Inflammatory macrophage treated with lipopolysaccharide for 1 hour (primary cell): ENCODE data around the gene FES.
A peak's percentile ranks its signal among the peaks of the same experiment; 100 is the strongest.

ENCODE experiments used
- DNase-seq, 2 donors: peaks; one replicate each; pipeline ENCODE4 v3.0.0-alpha.2; 2020 to 2022

The FES gene

GRCh38 chr15:90877315-90877714 lies 7.0 kb upstream of the FES start:
- DNase-seq: no peak

GRCh38 chr15:90877996-90878395 lies 6.3 kb upstream of the FES start:
- DNase-seq: no peak

GRCh38 chr15:90878660-90879059 lies 5.6 kb upstream of the FES start:
- no peak for DNase-seq

- DNase-seq: no peak
These were observed 4.5 kb upstream of the FES start for GRCh38 chr15:90879730-90880366.

DNA sequence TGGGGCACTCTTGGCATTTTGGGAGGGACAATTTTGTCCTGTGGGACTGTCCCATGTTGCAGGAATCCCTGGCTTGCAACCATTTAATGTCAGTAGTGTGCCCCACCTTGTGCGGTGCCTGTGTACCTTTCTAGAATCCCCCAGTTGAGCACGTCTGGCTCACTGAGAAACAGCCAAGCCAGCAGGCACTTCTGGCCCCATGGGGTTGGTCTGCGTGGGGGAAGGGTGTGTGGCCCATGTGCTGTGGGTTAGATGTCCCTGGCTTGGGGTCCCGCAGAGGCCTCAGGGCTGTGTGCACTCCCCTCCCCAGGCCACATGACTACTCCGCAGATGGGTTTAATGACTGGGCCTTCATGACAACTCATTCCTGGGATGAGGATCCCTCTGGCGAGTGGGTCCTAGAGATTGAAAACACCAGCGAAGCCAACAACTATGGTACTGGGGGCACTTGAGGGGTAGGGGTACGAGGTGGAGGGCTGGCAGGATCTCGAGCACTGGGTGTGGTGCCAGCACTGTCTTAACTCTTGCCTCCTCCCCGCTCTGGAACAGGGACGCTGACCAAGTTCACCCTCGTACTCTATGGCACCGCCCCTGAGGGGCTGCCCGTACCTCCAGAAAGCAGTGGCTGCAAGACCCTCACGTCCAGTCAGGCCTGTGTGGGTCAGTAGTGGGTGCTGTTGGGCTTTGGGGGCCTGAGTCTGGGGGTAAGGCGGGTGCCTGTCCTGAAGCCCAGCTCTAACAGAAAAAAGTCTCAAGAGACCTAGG lies 3.7 kb upstream of the FES start:
- DNase-seq: no peak

GRCh38 chr15:90881181-90881977 lies 2.9 kb upstream of the FES start:
- DNase-seq: no peak

- no peak for DNase-seq
These were observed 2.2 kb upstream of the FES start for GRCh38 chr15:90881978-90882721.

DNA sequence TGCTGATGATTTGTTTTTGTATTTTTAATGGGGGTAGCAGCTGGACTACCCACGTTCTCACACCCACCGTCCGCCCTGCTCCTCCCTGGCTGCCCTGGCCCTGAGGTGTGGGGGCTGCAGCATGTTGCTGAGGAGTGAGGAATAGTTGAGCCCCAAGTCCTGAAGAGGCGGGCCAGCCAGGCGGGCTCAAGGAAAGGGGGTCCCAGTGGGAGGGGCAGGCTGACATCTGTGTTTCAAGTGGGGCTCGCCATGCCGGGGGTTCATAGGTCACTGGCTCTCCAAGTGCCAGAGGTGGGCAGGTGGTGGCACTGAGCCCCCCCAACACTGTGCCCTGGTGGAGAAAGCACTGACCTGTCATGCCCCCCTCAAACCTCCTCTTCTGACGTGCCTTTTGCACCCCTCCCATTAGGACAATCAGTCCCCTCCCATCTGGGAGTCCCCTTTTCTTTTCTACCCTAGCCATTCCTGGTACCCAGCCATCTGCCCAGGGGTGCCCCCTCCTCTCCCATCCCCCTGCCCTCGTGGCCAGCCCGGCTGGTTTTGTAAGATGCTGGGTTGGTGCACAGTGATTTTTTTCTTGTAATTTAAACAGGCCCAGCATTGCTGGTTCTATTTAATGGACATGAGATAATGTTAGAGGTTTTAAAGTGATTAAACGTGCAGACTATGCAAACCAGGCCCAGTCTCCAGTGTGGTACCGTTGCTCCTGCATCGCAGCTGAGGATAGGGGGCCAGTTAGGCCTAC lies 1.4 kb upstream of the FES start:
- DNase-seq: no peak

GRCh38 chr15:90883526-90883975 lies 753 bp upstream of the FES start:
- DNase-seq: no peak

- no peak for DNase-seq
These were observed 571 bp downstream of the FES start for GRCh38 chr15:90884719-90885431.

DNA sequence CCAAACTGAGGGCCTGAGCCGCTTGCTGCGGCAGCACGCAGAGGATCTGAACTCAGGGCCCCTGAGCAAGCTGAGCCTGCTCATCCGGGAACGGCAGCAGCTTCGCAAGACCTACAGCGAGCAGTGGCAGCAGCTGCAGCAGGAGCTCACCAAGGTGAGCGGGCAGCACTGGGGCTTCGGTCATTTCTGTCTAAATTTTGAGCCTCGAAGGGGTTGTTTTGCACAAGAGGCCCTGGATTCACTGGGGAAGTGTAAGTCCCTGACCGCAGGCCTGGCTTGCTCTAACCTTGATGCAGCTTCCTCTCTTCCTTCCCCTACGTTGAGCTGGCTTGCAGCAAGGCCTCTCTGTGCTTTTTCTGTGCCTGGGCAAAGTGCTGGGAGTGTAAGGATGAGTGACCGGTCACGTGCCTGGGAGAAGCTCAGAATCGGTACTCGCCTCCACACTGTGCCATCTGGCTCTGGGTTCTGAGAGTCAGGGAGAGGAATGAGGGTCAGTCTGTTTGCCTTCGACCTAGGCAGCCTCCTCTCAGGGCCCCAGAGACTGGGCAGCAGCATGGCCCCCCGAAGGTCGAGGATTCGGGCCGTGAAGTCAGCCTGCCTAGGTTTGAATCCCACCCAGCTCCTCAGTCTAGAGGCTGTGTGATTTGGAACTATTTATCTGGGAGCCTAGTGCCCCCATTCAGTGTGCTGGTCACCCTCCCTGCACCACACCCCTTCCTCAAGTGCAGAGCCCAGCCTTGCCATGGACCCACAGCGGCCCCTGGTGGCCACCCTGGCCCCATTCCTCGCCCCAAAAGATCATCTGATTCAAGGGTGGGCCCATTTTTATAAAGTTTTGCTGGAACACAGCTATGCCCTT lies 1.4 kb downstream of the FES start:
- peak; percentile 74 to 90 for DNase-seq

DNA sequence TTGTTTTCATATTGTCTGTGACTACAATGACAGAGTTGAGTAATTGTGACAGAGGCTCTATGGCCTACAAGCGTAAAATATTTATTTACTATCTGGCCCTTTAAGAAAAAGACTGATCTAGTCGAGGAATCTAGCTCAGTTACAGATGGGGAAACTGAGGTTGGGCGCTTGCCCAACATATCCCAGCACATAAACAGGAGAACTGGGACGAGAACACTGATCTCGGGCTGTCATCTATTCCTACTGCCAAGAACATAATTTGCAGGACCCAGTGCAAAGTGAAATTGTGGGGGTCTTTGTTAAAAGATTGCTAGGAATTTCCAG lies 1.9 kb downstream of the FES start:
- DNase-seq: no peak

DNA sequence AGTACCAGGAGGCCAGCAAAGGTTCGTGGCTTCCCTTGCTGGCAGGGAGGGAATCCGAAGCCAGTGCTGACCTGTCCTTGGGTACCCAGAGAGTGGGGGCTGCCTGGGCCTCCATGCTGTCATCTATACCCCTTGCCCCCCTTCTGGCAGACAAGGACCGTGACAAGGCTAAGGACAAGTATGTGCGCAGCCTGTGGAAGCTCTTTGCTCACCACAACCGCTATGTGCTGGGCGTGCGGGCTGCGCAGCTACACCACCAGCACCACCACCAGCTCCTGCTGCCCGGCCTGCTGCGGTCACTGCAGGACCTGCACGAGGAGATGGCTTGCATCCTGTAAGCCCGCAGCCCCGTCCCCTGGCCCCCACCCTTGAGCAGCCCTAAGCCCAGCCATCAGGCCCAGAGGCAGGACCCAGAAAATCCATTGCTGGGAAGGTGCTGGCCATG lies 2.8 kb downstream of the FES start:
- DNase-seq: no peak

DNA sequence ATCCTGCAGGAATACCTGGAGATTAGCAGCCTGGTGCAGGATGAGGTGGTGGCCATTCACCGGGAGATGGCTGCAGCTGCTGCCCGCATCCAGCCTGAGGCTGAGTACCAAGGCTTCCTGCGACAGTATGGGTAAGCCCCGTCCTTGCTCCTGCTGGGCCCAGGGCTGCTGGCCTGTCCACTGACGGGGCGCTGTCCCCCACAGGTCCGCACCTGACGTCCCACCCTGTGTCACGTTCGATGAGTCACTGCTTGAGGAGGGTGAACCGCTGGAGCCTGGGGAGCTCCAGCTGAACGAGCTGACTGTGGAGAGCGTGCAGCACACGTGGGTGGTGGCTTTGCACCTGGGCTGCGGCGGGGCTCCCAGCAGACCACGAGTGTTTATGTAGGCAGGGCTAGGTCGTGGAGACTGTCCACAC lies 5.0 kb downstream of the FES start:
- no peak for DNase-seq

GRCh38 chr15:90889736-90890456 lies 5.6 kb downstream of the FES start:
- DNase-seq: no peak

DNA sequence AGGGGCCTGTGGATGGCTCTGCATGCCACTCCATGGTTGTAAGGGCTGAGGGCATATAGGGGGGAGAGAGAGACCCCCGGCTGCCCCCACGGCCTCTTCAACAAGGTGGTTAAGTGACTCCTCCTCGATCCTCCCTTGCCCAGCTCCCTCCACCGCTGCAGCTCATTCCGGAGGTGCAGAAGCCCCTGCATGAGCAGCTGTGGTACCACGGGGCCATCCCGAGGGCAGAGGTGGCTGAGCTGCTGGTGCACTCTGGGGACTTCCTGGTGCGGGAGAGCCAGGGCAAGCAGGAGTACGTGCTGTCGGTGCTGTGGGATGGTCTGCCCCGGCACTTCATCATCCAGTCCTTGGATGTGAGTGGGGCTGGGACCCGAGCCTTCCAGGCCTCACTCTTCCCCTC lies 6.5 kb downstream of the FES start:
- DNase-seq: no peak

GRCh38 chr15:90891346-90891949 lies 7.1 kb downstream of the FES start:
- no peak for DNase-seq

DNA sequence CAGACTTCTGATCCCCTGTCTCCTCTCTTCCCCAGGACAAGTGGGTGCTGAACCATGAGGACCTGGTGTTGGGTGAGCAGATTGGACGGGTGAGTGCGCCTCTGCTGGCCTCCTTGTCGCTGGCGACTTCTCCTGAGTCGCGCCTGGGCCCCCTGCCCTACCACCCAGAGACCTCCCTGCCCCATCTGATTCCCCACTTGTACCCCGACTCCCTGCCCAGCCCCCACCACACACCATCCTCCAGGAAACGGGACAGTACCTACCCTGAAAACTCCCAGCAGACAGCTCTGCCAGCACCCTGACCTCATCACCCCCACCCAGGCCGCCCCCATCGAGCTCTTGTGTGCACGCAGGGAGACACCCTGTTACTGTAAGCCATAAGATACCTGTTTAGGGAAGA lies 7.7 kb downstream of the FES start:
- no peak for DNase-seq

DNA sequence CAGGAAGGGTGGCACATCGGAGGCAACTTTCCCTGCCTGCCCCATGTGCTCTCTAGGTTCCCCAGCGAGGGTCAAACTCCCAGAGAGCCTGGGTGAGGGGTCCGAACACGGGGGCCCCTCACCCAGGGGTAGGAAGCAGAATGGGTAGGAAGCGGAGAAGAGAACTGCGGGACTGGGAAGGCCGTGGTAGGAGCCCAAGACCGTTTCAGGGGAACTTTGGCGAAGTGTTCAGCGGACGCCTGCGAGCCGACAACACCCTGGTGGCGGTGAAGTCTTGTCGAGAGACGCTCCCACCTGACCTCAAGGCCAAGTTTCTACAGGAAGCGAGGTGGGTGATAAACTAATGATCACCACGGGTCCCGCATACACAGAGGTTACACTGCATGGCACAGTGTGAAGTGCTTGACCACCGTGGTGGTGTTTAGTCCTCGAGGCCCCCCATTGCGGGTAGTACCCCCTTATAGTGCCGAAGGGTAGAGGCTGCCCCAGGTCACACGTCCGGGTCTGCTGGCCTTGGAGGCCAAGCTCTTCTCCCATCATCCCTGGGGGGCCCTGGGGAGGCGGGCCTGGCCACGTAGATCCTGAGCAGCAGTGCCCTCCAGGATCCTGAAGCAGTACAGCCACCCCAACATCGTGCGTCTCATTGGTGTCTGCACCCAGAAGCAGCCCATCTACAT lies 8.3 kb downstream of the FES start:
- no peak for DNase-seq
